Measurements from ENCODE around the gene TAGLN.

- no peak for TF ChIP-seq POLR2A (IDR thresholded peaks at IDR 0.05; ENCODE audit: low read length)
- no peak for TF ChIP-seq REST (IDR thresholded peaks at IDR 0.05)
- TF ChIP-seq EP300 (IDR thresholded peaks at IDR 0.05), result no peak
- TF ChIP-seq, protein P1, sequence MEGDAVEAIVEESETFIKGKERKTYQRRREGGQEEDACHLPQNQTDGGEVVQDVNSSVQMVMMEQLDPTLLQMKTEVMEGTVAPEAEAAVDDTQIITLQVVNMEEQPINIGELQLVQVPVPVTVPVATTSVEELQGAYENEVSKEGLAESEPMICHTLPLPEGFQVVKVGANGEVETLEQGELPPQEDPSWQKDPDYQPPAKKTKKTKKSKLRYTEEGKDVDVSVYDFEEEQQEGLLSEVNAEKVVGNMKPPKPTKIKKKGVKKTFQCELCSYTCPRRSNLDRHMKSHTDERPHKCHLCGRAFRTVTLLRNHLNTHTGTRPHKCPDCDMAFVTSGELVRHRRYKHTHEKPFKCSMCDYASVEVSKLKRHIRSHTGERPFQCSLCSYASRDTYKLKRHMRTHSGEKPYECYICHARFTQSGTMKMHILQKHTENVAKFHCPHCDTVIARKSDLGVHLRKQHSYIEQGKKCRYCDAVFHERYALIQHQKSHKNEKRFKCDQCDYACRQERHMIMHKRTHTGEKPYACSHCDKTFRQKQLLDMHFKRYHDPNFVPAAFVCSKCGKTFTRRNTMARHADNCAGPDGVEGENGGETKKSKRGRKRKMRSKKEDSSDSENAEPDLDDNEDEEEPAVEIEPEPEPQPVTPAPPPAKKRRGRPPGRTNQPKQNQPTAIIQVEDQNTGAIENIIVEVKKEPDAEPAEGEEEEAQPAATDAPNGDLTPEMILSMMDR (IDR thresholded peaks at IDR 0.05), result no peak
- no peak for TF ChIP-seq EHF (CRISPR knock-in tag; IDR thresholded peaks at IDR 0.05)
- TF ChIP-seq MAX (IDR thresholded peaks at IDR 0.05), result no peak
- TF ChIP-seq BHLHE40 (IDR thresholded peaks at IDR 0.05; ENCODE audit: low read depth, low read length), result no peak
- no peak for TF ChIP-seq JUN (IDR thresholded peaks at IDR 0.05)
- TF ChIP-seq POLR2AphosphoS2 (conservative IDR thresholded peaks at IDR 0.05; ENCODE audit: low read length), result no peak
Observed at GRCh38 chr11:117199053-117199915, at the start of gene TAGLN.

Data from A549 (cell line).